Muscle layer of duodenum (tissue), 2 donors: ENCODE data around the gene SPATS2.
A peak's percentile ranks its signal among the peaks of the same experiment; 100 is the strongest.
"Not testable (repeated sequence)": the region's sequence is repeated elsewhere in the genome, so short reads cannot be mapped to it uniquely, and the experiment has no call there.

Experiments used
- H3K27ac ChIP-seq: one replicate; pipeline ENCODE4 v1.7.0; 2013; ENCODE audit warnings: mild to moderate bottlenecking, low read length
- H3K27me3 ChIP-seq: one replicate; pipeline ENCODE4 v1.7.0; 2013; ENCODE audit warnings: low read depth, mild to moderate bottlenecking, control low read depth, low read length
- H3K36me3 ChIP-seq, 2 donors: one replicate each; pipeline ENCODE4 v1.7.0; 2013; ENCODE audit warnings: low read length in 2 of 2, control low read depth in 1 of 2, mild to moderate bottlenecking in 1 of 2; ENCODE audit not compliant: insufficient read depth in 2 of 2, control insufficient read depth in 1 of 2
- H3K4me1 ChIP-seq, 2 donors: one replicate each; pipeline ENCODE4 v1.7.0; 2013; ENCODE audit warnings: low read length in 2 of 2, mild to moderate bottlenecking in 2 of 2, control low read depth in 1 of 2, moderate library complexity in 1 of 2; ENCODE audit not compliant: insufficient read depth in 2 of 2, control insufficient read depth in 1 of 2
- H3K4me3 ChIP-seq, 2 donors: one replicate each; pipeline ENCODE4 v1.7.0; 2013; ENCODE audit warnings: low read length in 2 of 2, low read depth in 1 of 2, mild to moderate bottlenecking in 1 of 2
- H3K9me3 ChIP-seq, 2 donors: one replicate each; pipeline ENCODE4 v1.7.0; 2013; ENCODE audit warnings: low read length in 2 of 2, control low read depth in 1 of 2, mild to moderate bottlenecking in 1 of 2; ENCODE audit not compliant: control insufficient read depth in 1 of 2
- donor health status: healthy.

SPATS2 gene

DNA sequence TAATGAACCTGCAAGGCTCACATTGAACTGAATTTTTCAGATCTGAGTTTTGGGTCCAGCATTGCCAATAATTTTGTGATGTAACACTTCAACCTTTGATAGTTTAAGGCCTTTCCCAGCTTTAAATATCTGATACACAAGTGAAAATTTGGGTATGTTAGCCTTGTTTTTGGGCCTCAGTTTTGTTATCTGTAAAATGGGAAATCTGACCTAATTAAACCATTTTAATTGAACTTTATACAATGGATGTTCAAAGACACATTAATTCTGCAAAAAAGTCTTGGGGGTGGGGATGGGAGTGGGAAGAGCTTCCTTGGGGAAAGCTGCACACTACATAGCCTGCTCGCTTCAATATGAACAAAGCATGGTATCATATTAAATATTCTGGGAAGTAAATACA is 5.2 kb upstream of the SPATS2 start:
- Histone ChIP-seq H3K27me3 (no peaks in the 10 kb centered on the region), H3K27ac (no peak overlapping the region), H3K4me1 (no peaks in the 10 kb centered on the region), H3K36me3 (peaks cover 0 to 4% of the 10 kb centered on the region in 2 donors), H3K9me3 (no peaks in the 10 kb centered on the region), H3K4me3 (no peak overlapping the region)

GRCh38 chr12:49364989-49365388 is 2.3 kb upstream of the SPATS2 start:
- Histone ChIP-seq H3K36me3 (peaks cover 0 to 4% of the 10 kb centered on the region in 2 donors), H3K27ac (no peak overlapping the region), H3K4me1 (peaks cover 4 to 6% of the 10 kb centered on the region in 2 donors), H3K9me3 (no peaks in the 10 kb centered on the region), H3K27me3 (no peaks in the 10 kb centered on the region), H3K4me3 (no peak overlapping the region)

DNA sequence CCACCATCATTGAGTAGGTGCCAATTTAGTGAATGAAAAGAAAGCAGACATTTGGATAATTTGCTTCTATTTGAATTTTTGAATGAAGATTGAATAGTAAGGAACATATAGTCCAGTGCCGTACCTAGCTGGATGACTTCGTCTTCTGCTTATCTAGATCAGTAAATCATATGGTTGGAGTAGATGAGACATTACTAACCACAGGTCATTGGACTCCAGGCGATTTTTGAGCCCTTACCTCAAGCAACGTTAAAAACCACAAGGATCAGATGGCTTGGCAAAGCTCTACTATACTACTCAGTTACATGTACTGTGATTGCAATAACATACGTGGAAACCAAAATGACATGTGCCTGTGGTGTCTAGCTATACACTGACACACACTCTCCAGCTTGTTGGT is 1.7 kb upstream of the SPATS2 start:
- Histone ChIP-seq H3K27me3 (no peaks in the 10 kb centered on the region), H3K4me3 (no peak overlapping the region), H3K27ac (no peak overlapping the region)

GRCh38 chr12:49366096-49366651 is 1.1 kb upstream of the SPATS2 start:
- Histone ChIP-seq H3K27ac (peak overlapping the region; percentile 86), H3K36me3 (peaks cover 0 to 4% of the 10 kb centered on the region in 2 donors), H3K4me1 (peaks cover 4 to 6% of the 10 kb centered on the region in 2 donors), H3K9me3 (no peaks in the 10 kb centered on the region), H3K27me3 (no peaks in the 10 kb centered on the region), H3K4me3 (peak overlapping the region; percentile 73 to 86)

More for the DNA sequence above, 1.7 kb upstream of the SPATS2 start:
- Histone ChIP-seq H3K9me3 (no peaks in the 10 kb centered on the region), H3K36me3 (peaks cover 0 to 4% of the 10 kb centered on the region in 2 donors), H3K4me1 (peaks cover 4 to 6% of the 10 kb centered on the region in 2 donors)

DNA sequence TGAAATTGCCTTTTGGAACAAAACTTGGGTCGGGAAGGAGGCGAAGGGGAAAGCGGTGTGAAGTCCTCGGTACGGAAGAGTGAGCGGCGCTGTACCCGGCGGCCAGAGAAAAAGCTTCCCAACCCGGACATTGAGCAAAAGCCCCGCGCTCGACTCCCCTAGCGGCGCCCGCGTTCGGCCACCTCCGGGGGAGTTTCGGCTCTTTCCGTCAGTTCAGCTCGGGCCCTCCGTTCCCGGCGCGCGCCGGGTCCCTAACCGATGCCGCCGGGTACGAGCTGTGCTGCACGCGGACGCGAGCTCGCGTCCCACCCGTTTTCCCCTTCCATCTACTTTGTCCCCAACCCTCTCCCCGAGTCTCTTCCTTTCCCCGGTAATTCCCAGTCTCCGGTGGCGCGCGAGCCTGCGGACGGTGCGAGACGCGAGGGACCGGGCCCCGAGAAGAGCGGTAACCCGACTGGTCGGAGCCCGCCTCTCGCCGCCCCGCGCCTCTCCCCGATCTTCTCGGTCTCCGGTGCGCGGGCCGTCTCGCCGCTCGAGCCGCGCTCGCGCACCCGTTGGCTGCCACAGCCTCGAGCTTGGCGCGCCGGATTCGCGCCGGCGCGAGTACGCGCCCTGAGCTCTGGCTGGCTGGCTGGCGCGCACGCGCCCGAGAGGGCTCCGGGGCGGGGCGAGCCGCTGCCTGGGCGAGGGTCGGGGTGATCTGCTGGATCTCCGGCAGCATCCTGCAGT is 446 bp upstream of the SPATS2 start:
- Histone ChIP-seq H3K4me3 (peak overlapping the region; percentile 73 to 86), H3K27ac (peak overlapping the region; percentile 86), H3K27me3 (no peaks in the 10 kb centered on the region), H3K4me1 (peaks cover 4 to 6% of the 10 kb centered on the region in 2 donors), H3K36me3 (peaks cover 0 to 4% of the 10 kb centered on the region in 2 donors), H3K9me3 (no peaks in the 10 kb centered on the region)

GRCh38 chr12:49368240-49368600 is 958 bp downstream of the SPATS2 start:
- H3K27ac ChIP-seq: peak overlapping the region; percentile 3

DNA sequence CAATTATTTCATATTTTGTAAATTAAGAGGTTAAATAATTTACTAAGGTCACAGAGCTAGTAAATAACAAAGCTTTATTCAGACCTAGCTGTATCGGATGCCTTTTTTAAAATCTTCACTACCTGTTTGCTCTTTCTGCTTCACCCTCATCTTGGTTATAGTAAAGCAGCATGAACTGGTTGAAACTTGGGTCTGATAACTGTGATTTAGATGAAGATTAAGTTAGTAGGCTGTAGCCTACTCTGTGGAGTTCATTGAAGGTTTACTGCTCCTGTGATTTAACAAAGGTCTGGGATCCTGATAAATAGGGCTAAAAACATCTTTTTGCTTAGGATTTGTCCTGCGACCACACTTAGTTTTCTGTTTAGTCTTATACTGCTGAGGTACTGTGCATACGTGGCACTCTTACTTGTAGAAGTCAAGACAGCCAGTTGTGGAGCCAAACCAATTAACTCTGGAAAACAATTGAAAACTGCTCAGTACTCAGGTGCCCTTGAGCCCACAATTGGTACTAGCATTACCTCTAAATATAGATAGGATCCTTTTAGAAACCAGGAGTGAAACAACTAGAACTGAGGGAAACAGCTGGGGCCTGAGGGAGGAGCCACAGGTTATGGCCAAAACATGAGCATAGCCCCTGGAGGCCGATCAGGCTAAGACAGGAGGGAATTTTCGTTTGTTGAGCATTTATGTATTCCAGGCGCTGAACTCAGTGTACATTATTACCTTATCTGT is 2.3 kb downstream of the SPATS2 start:
- H3K27me3 ChIP-seq: no peaks in the 10 kb centered on the region
- peaks cover 0 to 4% of the 10 kb centered on the region in 2 donors for H3K36me3 ChIP-seq
- H3K27ac ChIP-seq: peak overlapping the region; percentile 6
- no peaks in the 10 kb centered on the region for H3K9me3 ChIP-seq
- peaks cover 4 to 6% of the 10 kb centered on the region in 2 donors for H3K4me1 ChIP-seq
- no peak overlapping the region for H3K4me3 ChIP-seq

More at GRCh38 chr12:49368240-49368600, 958 bp downstream of the SPATS2 start:
- Histone ChIP-seq H3K4me1 (peaks cover 4 to 6% of the 10 kb centered on the region in 2 donors), H3K36me3 (peaks cover 0 to 4% of the 10 kb centered on the region in 2 donors), H3K9me3 (no peaks in the 10 kb centered on the region), H3K4me3 (peak overlapping the region; percentile 73 to 86), H3K27me3 (no peaks in the 10 kb centered on the region)

- Histone ChIP-seq H3K36me3 (peaks cover 0 to 4% of the 10 kb centered on the region in 2 donors), H3K27me3 (no peaks in the 10 kb centered on the region), H3K27ac (no peak overlapping the region), H3K4me1 (peaks cover 4 to 6% of the 10 kb centered on the region in 2 donors), H3K4me3 (no peak overlapping the region), H3K9me3 (no peaks in the 10 kb centered on the region)
Measured at GRCh38 chr12:49370539-49370938, 3.3 kb downstream of the SPATS2 start.

DNA sequence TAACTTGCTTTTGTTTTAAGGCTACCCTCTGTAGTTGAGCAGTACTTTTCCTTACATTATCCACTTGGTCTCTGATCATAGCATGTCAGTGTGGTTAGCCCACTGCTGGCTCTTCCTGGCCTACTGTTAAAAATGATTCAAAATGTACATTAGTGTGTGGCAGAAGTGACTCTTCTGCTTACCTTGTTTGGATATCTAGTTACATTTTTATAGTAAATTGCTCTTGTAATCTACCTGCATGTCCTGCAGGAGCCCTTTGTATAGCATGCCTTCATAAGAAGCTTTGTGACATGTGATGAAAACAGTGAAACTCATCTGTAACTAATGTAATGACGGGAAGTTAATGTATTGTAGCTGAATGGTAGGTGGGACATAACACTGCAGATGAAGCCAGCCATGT is 8.1 kb downstream of the SPATS2 start:
- Histone ChIP-seq H3K4me1 (no peaks in the 10 kb centered on the region), H3K27ac (no peak overlapping the region), H3K4me3 (no peak overlapping the region), H3K9me3 (no peaks in the 10 kb centered on the region), H3K36me3 (no peaks in the 10 kb centered on the region), H3K27me3 (no peaks in the 10 kb centered on the region)

DNA sequence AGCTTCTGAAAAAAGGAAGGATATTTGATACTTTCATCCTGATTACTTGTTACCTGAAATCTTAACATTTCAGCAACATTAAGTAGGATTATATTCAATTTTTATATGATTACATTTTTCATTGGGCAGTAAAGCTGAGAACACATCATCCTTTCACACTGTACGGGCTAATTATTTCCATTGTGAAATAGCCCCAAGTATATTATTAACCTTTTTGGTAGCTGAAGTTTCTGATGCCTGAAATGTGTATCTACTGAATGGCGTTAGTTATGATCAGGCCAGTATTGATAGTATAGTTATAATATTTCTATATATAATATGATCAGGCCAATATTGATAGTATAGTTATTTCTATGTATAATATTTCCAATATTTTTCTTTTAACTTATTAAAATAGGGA is 10.1 kb downstream of the SPATS2 start:
- H3K4me3 ChIP-seq: no peak overlapping the region
- no peaks in the 10 kb centered on the region for H3K27me3 ChIP-seq

DNA sequence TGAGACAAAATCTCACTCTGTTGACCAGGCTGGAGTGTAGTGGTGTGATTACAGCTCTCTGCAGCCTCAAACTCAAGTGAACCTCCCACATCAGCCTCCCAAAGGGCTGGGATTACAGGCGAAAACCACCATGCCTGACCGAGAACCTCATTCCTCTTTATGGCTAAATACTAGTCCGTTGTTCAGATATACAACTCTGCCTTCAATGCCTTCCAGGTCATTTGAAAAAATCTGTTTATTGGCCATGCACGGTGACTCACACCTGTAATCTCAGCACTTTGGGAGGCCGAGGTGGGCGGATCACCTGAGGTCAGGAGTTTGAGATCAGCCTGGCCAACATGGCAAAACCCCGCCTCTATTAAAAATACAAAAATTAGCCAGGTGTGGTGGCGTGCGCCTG is 12.9 kb downstream of the SPATS2 start:
- H3K4me1 ChIP-seq, H3K36me3 ChIP-seq, H3K4me3 ChIP-seq, H3K27me3 ChIP-seq, H3K27ac ChIP-seq, H3K9me3 ChIP-seq: not testable (repeated sequence)

More for the DNA sequence above, 10.1 kb downstream of the SPATS2 start:
- Histone ChIP-seq H3K4me1 (no peaks in the 10 kb centered on the region), H3K9me3 (no peaks in the 10 kb centered on the region), H3K36me3 (no peaks in the 10 kb centered on the region), H3K27ac (no peak overlapping the region)
